SU-DHL-6 (cell line): ENCODE data around the gene FERD3L.

Experiments used
- H2AFZ ChIP-seq: fragments of 200-600 bp; sonication (generic); 2 replicates; pipeline ENCODE4 v1.6.1; 2014; ENCODE audit warnings: low read depth, mild to moderate bottlenecking, moderate library complexity, mixed read lengths, antibody characterized with exemption, low read length; ENCODE audit not compliant: severe bottlenecking
- H3F3A ChIP-seq: fragments of 200-600 bp; shearing (Covaris generic); 2 replicates; pipeline ENCODE4 v1.6.0; 2016; ENCODE audit warnings: antibody characterized with exemption, mild to moderate bottlenecking; ENCODE audit not compliant: insufficient read depth
- H3K27ac ChIP-seq: fragments of 200-600 bp; sonication (generic); 2 replicates; pipeline ENCODE4 v1.5.1; 2016; ENCODE audit warnings: low read depth, mild to moderate bottlenecking, low read length, moderate library complexity, mixed read lengths
- H3K27me3 ChIP-seq: fragments of 200-600 bp; sonication (generic), shearing (Covaris generic); 2 replicates; pipeline ENCODE4 v1.6.0; 2014; ENCODE audit warnings: mild to moderate bottlenecking, low read length
- H3K36me3 ChIP-seq: fragments of 200-600 bp; sonication (generic); 2 replicates; pipeline ENCODE4 v1.6.1; 2014; ENCODE audit warnings: mild to moderate bottlenecking, low read length, mixed read lengths
- H3K4me2 ChIP-seq: fragments of 300-600, 200-600 bp; shearing (Covaris generic), sonication (generic); 2 replicates; pipeline ENCODE4 v1.6.0; 2014; ENCODE audit warnings: low read length, low read depth, mild to moderate bottlenecking; ENCODE audit not compliant: poor library complexity, severe bottlenecking
- H3K4me3 ChIP-seq: fragments of 200-600 bp; sonication (generic); 2 replicates; pipeline ENCODE4 v1.5.1; 2014; ENCODE audit warnings: antibody characterized with exemption, low read length, mild to moderate bottlenecking, mixed read lengths; ENCODE audit not compliant: insufficient read depth, poor library complexity, severe bottlenecking
- H3K79me2 ChIP-seq: fragments of 200-600 bp; sonication (generic); 2 replicates; pipeline ENCODE4 v1.6.1; 2014; ENCODE audit warnings: mild to moderate bottlenecking, low read length, moderate library complexity; ENCODE audit not compliant: insufficient read depth
- H3K9ac ChIP-seq: fragments of 200-600 bp; sonication (generic); 2 replicates; pipeline ENCODE4 v1.7.0; 2014; ENCODE audit warnings: mild to moderate bottlenecking, low read length
- H3K9me2 ChIP-seq: fragments of 200-600 bp; sonication (generic); replicated peaks from 2 replicates; pipeline ENCODE4 v1.6.1; 2014; ENCODE audit warnings: low read length; ENCODE audit not compliant: insufficient read depth
- H3K9me3 ChIP-seq: fragments of 200-600 bp; sonication (generic); 2 replicates; pipeline ENCODE4 v1.6.1; 2014; ENCODE audit warnings: low read length, mixed read lengths; ENCODE audit not compliant: insufficient read depth
- H4K20me1 ChIP-seq: fragments of 200-600 bp; sonication (generic); 2 replicates; pipeline ENCODE4 v1.6.1; 2014; ENCODE audit warnings: low read depth, mild to moderate bottlenecking, antibody characterized with exemption, low read length, moderate library complexity, mixed read lengths
- EZH2phosphoT487 ChIP-seq: fragments of 200-600 bp; sonication (generic), shearing (Covaris generic); conservative IDR thresholded peaks from 2 replicates; pipeline ENCODE4 v1.6.1; 2018; ENCODE audit warnings: mild to moderate bottlenecking, antibody characterized with exemption, low read length, moderate library complexity, mixed read lengths
- TF ChIP-seq, protein P1 (sequence below): fragments of 200-600 bp; sonication (generic); IDR thresholded peaks from one replicate; pipeline ENCODE4 v1.5.1; 2017; ENCODE audit warnings: antibody characterized with exemption, mild to moderate bottlenecking, low read length, moderate library complexity; ENCODE audit not compliant: insufficient read depth, poor library complexity, severe bottlenecking

FERD3L gene

DNA sequence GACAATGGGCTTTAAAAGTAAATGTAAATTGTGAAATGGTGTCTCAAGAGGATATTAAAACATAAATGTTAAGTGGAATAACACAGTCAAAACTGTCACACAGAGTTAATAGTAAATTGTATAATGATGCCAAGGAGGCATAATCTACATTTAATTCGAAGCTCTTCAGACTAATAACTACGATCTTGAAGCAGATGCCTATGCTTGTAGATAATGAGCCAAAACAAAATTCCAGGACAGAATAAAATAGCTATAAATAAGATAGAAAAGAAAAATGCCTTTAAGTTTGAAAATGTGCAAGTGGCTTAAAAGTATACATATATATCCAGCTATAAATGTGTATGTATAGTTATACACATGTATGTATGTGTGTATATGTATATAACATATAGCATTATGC, 45.3 kb downstream of the FERD3L start:
- H3K79me2 ChIP-seq: no peaks in the 10 kb centered on the region
- no peak overlapping the region for H3K27ac ChIP-seq

DNA sequence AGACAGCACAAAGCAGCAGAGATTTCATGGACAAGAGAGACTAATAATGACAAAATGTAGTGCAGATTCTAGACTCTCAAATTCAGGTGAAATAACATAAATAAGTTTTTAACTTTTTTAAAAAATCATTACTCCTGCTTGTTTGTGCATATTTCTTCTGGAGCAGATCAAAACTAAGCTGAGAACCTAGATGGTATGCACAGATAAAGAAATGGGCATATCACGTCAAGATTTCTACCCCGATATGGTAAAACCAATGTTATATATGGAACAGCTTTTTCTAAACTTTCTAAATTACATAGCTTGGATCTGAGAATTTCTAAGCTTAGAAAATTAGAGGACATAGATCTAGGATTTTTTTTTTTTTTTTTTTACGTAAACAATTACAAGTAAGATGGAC, 46.0 kb downstream of the FERD3L start:
- no peak overlapping the region for H2AFZ ChIP-seq
- H3K79me2 ChIP-seq: no peaks in the 10 kb centered on the region
- no peaks in the 10 kb centered on the region for H3K9me2 ChIP-seq

More for the DNA sequence above, 45.3 kb downstream of the FERD3L start:
- Histone ChIP-seq H3K36me3 (no peaks in the 10 kb centered on the region), H3K9me2 (no peaks in the 10 kb centered on the region), H2AFZ (no peak overlapping the region), H3K4me2 (no peak overlapping the region), H3K4me3 (no peak overlapping the region), H3K9me3 (no peaks in the 10 kb centered on the region), H3K9ac (no peak overlapping the region), H4K20me1 (no peaks in the 10 kb centered on the region), H3F3A (no peaks in the 10 kb centered on the region), H3K27me3 (no peaks in the 10 kb centered on the region)
- TF ChIP-seq, protein P1, sequence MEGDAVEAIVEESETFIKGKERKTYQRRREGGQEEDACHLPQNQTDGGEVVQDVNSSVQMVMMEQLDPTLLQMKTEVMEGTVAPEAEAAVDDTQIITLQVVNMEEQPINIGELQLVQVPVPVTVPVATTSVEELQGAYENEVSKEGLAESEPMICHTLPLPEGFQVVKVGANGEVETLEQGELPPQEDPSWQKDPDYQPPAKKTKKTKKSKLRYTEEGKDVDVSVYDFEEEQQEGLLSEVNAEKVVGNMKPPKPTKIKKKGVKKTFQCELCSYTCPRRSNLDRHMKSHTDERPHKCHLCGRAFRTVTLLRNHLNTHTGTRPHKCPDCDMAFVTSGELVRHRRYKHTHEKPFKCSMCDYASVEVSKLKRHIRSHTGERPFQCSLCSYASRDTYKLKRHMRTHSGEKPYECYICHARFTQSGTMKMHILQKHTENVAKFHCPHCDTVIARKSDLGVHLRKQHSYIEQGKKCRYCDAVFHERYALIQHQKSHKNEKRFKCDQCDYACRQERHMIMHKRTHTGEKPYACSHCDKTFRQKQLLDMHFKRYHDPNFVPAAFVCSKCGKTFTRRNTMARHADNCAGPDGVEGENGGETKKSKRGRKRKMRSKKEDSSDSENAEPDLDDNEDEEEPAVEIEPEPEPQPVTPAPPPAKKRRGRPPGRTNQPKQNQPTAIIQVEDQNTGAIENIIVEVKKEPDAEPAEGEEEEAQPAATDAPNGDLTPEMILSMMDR: no peak
- TF ChIP-seq EZH2phosphoT487: no peak

GRCh38 chr7:19098510-19098909, 46.7 kb downstream of the FERD3L start:
- H3K27me3 ChIP-seq: no peaks in the 10 kb centered on the region
- no peaks in the 10 kb centered on the region for H4K20me1 ChIP-seq
- H3K9me3 ChIP-seq: no peaks in the 10 kb centered on the region
- H3K36me3 ChIP-seq: no peaks in the 10 kb centered on the region
- no peak overlapping the region for H3K4me2 ChIP-seq
- no peak overlapping the region for H3K9ac ChIP-seq
- H3F3A ChIP-seq: no peaks in the 10 kb centered on the region
- no peak overlapping the region for H3K4me3 ChIP-seq
- TF ChIP-seq EZH2phosphoT487: no peak
- TF ChIP-seq, protein P1: no peak
- H3K79me2 ChIP-seq: no peaks in the 10 kb centered on the region
- no peak overlapping the region for H2AFZ ChIP-seq
- H3K27ac ChIP-seq: no peak overlapping the region
- H3K9me2 ChIP-seq: no peaks in the 10 kb centered on the region

More for the DNA sequence above, 46.0 kb downstream of the FERD3L start:
- Histone ChIP-seq H3F3A (no peaks in the 10 kb centered on the region), H4K20me1 (no peaks in the 10 kb centered on the region), H3K27me3 (no peaks in the 10 kb centered on the region), H3K4me2 (no peak overlapping the region), H3K9ac (no peak overlapping the region), H3K9me3 (no peaks in the 10 kb centered on the region), H3K27ac (no peak overlapping the region), H3K36me3 (no peaks in the 10 kb centered on the region), H3K4me3 (no peak overlapping the region)
- TF ChIP-seq EZH2phosphoT487: no peak
- TF ChIP-seq, protein P1: no peak
